Measurements from ENCODE around the gene SCAMP1. TPM values are rescaled to one million over a fixed set of nuclear protein-coding genes. Genes with fewer than 3 reads are reported as not detected.

Gene SCAMP1
- total and polyA plus RNA-seq, 2 of the 13 experiments (the other 11 are each of a cell fraction or from before 2014, with no cell fraction given): 18.2 to 33.7 TPM

GRCh38 chr5:78471896-78472295 lies 111.5 kb downstream of the SCAMP1 start (continued):
- TF ChIP-seq, protein P1, sequence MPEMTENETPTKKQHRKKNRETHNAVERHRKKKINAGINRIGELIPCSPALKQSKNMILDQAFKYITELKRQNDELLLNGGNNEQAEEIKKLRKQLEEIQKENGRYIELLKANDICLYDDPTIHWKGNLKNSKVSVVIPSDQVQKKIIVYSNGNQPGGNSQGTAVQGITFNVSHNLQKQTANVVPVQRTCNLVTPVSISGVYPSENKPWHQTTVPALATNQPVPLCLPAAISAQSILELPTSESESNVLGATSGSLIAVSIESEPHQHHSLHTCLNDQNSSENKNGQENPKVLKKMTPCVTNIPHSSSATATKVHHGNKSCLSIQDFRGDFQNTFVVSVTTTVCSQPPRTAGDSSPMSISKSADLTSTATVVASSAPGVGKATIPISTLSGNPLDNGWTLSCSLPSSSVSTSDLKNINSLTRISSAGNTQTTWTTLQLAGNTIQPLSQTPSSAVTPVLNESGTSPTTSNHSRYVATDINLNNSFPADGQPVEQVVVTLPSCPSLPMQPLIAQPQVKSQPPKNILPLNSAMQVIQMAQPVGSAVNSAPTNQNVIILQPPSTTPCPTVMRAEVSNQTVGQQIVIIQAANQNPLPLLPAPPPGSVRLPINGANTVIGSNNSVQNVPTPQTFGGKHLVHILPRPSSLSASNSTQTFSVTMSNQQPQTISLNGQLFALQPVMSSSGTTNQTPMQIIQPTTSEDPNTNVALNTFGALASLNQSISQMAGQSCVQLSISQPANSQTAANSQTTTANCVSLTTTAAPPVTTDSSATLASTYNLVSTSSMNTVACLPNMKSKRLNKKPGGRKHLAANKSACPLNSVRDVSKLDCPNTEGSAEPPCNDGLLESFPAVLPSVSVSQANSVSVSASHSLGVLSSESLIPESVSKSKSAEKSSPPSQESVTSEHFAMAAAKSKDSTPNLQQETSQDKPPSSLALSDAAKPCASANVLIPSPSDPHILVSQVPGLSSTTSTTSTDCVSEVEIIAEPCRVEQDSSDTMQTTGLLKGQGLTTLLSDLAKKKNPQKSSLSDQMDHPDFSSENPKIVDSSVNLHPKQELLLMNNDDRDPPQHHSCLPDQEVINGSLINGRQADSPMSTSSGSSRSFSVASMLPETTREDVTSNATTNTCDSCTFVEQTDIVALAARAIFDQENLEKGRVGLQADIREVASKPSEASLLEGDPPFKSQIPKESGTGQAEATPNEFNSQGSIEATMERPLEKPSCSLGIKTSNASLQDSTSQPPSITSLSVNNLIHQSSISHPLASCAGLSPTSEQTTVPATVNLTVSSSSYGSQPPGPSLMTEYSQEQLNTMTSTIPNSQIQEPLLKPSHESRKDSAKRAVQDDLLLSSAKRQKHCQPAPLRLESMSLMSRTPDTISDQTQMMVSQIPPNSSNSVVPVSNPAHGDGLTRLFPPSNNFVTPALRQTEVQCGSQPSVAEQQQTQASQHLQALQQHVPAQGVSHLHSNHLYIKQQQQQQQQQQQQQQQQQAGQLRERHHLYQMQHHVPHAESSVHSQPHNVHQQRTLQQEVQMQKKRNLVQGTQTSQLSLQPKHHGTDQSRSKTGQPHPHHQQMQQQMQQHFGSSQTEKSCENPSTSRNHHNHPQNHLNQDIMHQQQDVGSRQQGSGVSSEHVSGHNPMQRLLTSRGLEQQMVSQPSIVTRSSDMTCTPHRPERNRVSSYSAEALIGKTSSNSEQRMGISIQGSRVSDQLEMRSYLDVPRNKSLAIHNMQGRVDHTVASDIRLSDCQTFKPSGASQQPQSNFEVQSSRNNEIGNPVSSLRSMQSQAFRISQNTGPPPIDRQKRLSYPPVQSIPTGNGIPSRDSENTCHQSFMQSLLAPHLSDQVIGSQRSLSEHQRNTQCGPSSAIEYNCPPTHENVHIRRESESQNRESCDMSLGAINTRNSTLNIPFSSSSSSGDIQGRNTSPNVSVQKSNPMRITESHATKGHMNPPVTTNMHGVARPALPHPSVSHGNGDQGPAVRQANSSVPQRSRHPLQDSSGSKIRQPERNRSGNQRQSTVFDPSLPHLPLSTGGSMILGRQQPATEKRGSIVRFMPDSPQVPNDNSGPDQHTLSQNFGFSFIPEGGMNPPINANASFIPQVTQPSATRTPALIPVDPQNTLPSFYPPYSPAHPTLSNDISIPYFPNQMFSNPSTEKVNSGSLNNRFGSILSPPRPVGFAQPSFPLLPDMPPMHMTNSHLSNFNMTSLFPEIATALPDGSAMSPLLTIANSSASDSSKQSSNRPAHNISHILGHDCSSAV (CRISPR knock-in tag; IDR thresholded peaks at IDR 0.05; ENCODE audit: borderline replicate concordance): no peak
- TF ChIP-seq, protein P2, sequence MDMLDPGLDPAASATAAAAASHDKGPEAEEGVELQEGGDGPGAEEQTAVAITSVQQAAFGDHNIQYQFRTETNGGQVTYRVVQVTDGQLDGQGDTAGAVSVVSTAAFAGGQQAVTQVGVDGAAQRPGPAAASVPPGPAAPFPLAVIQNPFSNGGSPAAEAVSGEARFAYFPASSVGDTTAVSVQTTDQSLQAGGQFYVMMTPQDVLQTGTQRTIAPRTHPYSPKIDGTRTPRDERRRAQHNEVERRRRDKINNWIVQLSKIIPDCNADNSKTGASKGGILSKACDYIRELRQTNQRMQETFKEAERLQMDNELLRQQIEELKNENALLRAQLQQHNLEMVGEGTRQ (IDR thresholded peaks at IDR 0.05; ENCODE audit: low read depth, low read length): no peak
- TF ChIP-seq, protein P2 (CRISPR knock-in tag; IDR thresholded peaks at IDR 0.05; ENCODE audit: borderline replicate concordance): no peak
- TF ChIP-seq ZNF800 (CRISPR knock-in tag; IDR thresholded peaks at IDR 0.05): no peak
- TF ChIP-seq, protein P3, sequence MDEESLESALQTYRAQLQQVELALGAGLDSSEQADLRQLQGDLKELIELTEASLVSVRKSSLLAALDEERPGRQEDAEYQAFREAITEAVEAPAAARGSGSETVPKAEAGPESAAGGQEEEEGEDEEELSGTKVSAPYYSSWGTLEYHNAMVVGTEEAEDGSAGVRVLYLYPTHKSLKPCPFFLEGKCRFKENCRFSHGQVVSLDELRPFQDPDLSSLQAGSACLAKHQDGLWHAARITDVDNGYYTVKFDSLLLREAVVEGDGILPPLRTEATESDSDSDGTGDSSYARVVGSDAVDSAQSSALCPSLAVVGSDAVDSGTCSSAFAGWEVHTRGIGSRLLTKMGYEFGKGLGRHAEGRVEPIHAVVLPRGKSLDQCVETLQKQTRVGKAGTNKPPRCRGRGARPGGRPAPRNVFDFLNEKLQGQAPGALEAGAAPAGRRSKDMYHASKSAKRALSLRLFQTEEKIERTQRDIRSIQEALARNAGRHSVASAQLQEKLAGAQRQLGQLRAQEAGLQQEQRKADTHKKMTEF (CRISPR knock-in tag; IDR thresholded peaks at IDR 0.05): no peak

Measured in HepG2 (cell line).